ENCODE data around the gene MAB21L4.

MAB21L4 gene

GRCh38 chr2:240874715-240875227 lies 21.2 kb downstream of the MAB21L4 start:
- H4K20me1 ChIP-seq (ENCODE audit: insufficient read depth) = no peaks in the 10 kb centered on the region
- H3K27me3 ChIP-seq (ENCODE audit: insufficient read depth, low read depth) = peaks cover 16% of the 10 kb centered on the region; the same call in 1 of the 2 replicates
- H3K27ac ChIP-seq = no peak overlapping the region
- TF ChIP-seq CTCF (conservative IDR thresholded peaks at IDR 0.05; ENCODE audit: low read depth, low read length) = no peak
- no peak overlapping the region for H3K4me3 ChIP-seq (IDR thresholded peaks at IDR 0.05; ENCODE audit: insufficient read depth, low read depth, low read length)
- no peaks in the 10 kb centered on the region for H3K4me1 ChIP-seq (ENCODE audit: low read depth, poor library complexity, severe bottlenecking)
- no peaks in the 10 kb centered on the region for H3K36me3 ChIP-seq (ENCODE audit: insufficient read depth)
- H3K9ac ChIP-seq = no peak overlapping the region
- H2AFZ ChIP-seq (ENCODE audit: low read depth) = no peak overlapping the region
- H3K79me2 ChIP-seq (ENCODE audit: insufficient read depth, low read depth) = no peaks in the 10 kb centered on the region
- H3K4me2 ChIP-seq = no peak overlapping the region

GRCh38 chr2:240873805-240874714 lies 21.9 kb downstream of the MAB21L4 start:
- Histone ChIP-seq H3K79me2 (ENCODE audit: insufficient read depth, low read depth) (no peaks in the 10 kb centered on the region), H3K9ac (no peak overlapping the region), H4K20me1 (ENCODE audit: insufficient read depth) (no peaks in the 10 kb centered on the region), H3K4me2 (no peak overlapping the region), H3K4me1 (ENCODE audit: low read depth, poor library complexity, severe bottlenecking) (no peaks in the 10 kb centered on the region), H2AFZ (ENCODE audit: low read depth) (no peak overlapping the region), H3K27me3 (ENCODE audit: insufficient read depth, low read depth) (peaks cover 14% of the 10 kb centered on the region; the same call in 1 of the 2 replicates), H3K36me3 (ENCODE audit: insufficient read depth) (no peaks in the 10 kb centered on the region), H3K27ac (no peak overlapping the region), H3K4me3 (IDR thresholded peaks at IDR 0.05; ENCODE audit: insufficient read depth, low read depth, low read length) (no peak overlapping the region)
- no peak for TF ChIP-seq CTCF (conservative IDR thresholded peaks at IDR 0.05; ENCODE audit: low read depth, low read length)

- no peak overlapping the region for H3K4me3 ChIP-seq (IDR thresholded peaks at IDR 0.05; ENCODE audit: insufficient read depth, low read depth, low read length)
- H3K4me2 ChIP-seq = no peak overlapping the region
- TF ChIP-seq CTCF (conservative IDR thresholded peaks at IDR 0.05; ENCODE audit: low read depth, low read length) = no peak
- no peaks in the 10 kb centered on the region for H3K79me2 ChIP-seq (ENCODE audit: insufficient read depth, low read depth)
- no peak overlapping the region for H3K27ac ChIP-seq
- H3K9ac ChIP-seq = no peak overlapping the region
- no peak overlapping the region for H2AFZ ChIP-seq (ENCODE audit: low read depth)
- H3K27me3 ChIP-seq (ENCODE audit: insufficient read depth, low read depth) = peaks cover 16% of the 10 kb centered on the region; the same call in 1 of the 2 replicates
- no peaks in the 10 kb centered on the region for H3K4me1 ChIP-seq (ENCODE audit: low read depth, poor library complexity, severe bottlenecking)
- H4K20me1 ChIP-seq (ENCODE audit: insufficient read depth) = no peaks in the 10 kb centered on the region
- H3K36me3 ChIP-seq (ENCODE audit: insufficient read depth) = no peaks in the 10 kb centered on the region
These were observed 22.7 kb downstream of the MAB21L4 start for GRCh38 chr2:240873098-240873788.

- Histone ChIP-seq H3K4me3 (IDR thresholded peaks at IDR 0.05; ENCODE audit: insufficient read depth, low read depth, low read length) (no peak overlapping the region), H3K4me2 (no peak overlapping the region), H3K4me1 (ENCODE audit: low read depth, poor library complexity, severe bottlenecking) (no peaks in the 10 kb centered on the region), H2AFZ (ENCODE audit: low read depth) (no peak overlapping the region), H4K20me1 (ENCODE audit: insufficient read depth) (no peaks in the 10 kb centered on the region), H3K27ac (no peak overlapping the region), H3K36me3 (ENCODE audit: insufficient read depth) (no peaks in the 10 kb centered on the region), H3K27me3 (ENCODE audit: insufficient read depth, low read depth) (peaks cover 19% of the 10 kb centered on the region; the same call in 1 of the 2 replicates), H3K79me2 (ENCODE audit: insufficient read depth, low read depth) (no peaks in the 10 kb centered on the region), H3K9ac (no peak overlapping the region)
- no peak for TF ChIP-seq CTCF (conservative IDR thresholded peaks at IDR 0.05; ENCODE audit: low read depth, low read length)
These were observed 23.4 kb downstream of the MAB21L4 start for GRCh38 chr2:240872317-240873097.

Data from KMS-11 (cell line).